Mammary epithelial cell (primary cell): Measurements from ENCODE around the gene ZNF76.

Experiments
- CTCF ChIP-seq, 2 donors: IDR thresholded peaks in 1 of 2; conservative IDR thresholded peaks in 1 of 2; 2 replicates each; pipeline ENCODE4 v1.5.1; 2011 to 2012; ENCODE audit warnings: inconsistent platforms in 2 of 2, low read length in 2 of 2, mild to moderate bottlenecking in 2 of 2, control low read depth in 1 of 2, low read depth in 1 of 2; ENCODE audit not compliant: insufficient read depth in 1 of 2; ENCODE audit errors: extremely low read depth in 1 of 2
- EZH2 ChIP-seq: IDR thresholded peaks from 2 replicates; pipeline ENCODE4 v1.6.1; 2012; ENCODE audit warnings: low read length, inconsistent platforms, borderline replicate concordance

- TF ChIP-seq CTCF (conservative IDR thresholded peaks at IDR 0.05 in 1 of 2, IDR thresholded peaks at IDR 0.05 in 1 of 2; ENCODE audit: extremely low read depth in 1 of 2, insufficient read depth in 1 of 2, low read depth in 1 of 2, low read length in 2 of 2): no peak
- no peak for TF ChIP-seq EZH2
Observed at GRCh38 chr6:35288834-35289233, 29.3 kb downstream of the ZNF76 start.
